ENCODE results near the gene PDE5A.
A peak's percentile ranks its signal among the peaks of the same experiment; 100 is the strongest.

PDE5A gene

GRCh38 chr4:119587796-119588195, 40.8 kb downstream of the PDE5A start:
- peaks cover 1% of the 10 kb centered on the region for H3K27me3 Mint-ChIP-seq
- no peak for ATAC-seq (ENCODE audit: low read depth)
- H3K27ac Mint-ChIP-seq: no peak overlapping the region
- DNase-seq (ENCODE audit: low spot score in 2 of 2): no peak
- no peak overlapping the region for H3K4me3 Mint-ChIP-seq
- H3K36me3 Mint-ChIP-seq: no peaks in the 10 kb centered on the region
- H3K9me3 Mint-ChIP-seq: no peaks in the 10 kb centered on the region
- H3K4me1 Mint-ChIP-seq: no peaks in the 10 kb centered on the region

GRCh38 chr4:119585771-119586170, 42.8 kb downstream of the PDE5A start:
- H3K27ac Mint-ChIP-seq: no peak overlapping the region
- DNase-seq (ENCODE audit: low spot score in 2 of 2) (no peak), ATAC-seq (ENCODE audit: low read depth) (no peak)
- no peaks in the 10 kb centered on the region for H3K9me3 Mint-ChIP-seq
- no peaks in the 10 kb centered on the region for H3K4me1 Mint-ChIP-seq
- no peaks in the 10 kb centered on the region for H3K36me3 Mint-ChIP-seq
- H3K4me3 Mint-ChIP-seq: no peak overlapping the region
- H3K27me3 Mint-ChIP-seq: no peaks in the 10 kb centered on the region

GRCh38 chr4:119581190-119581873, 47.3 kb downstream of the PDE5A start:
- DNase-seq (ENCODE audit: low spot score in 2 of 2): no peak
- Mint-ChIP-seq H3K9me3 (peaks cover 5% of the 10 kb centered on the region), H3K4me1 (no peaks in the 10 kb centered on the region), H3K27ac (no peak overlapping the region), H3K4me3 (no peak overlapping the region), H3K27me3 (no peaks in the 10 kb centered on the region), H3K36me3 (no peaks in the 10 kb centered on the region)
- no peak for ATAC-seq (ENCODE audit: low read depth)

- H3K36me3 Mint-ChIP-seq: no peaks in the 10 kb centered on the region
- ATAC-seq (ENCODE audit: low read depth) (no peak), DNase-seq (ENCODE audit: low spot score in 2 of 2) (no peak)
- no peaks in the 10 kb centered on the region for H3K4me1 Mint-ChIP-seq
- no peak overlapping the region for H3K4me3 Mint-ChIP-seq
- no peaks in the 10 kb centered on the region for H3K27me3 Mint-ChIP-seq
- peaks cover 5% of the 10 kb centered on the region for H3K9me3 Mint-ChIP-seq
- no peak overlapping the region for H3K27ac Mint-ChIP-seq
These were observed 48.3 kb downstream of the PDE5A start for GRCh38 chr4:119580293-119580692.

GRCh38 chr4:119579823-119580222, 48.8 kb downstream of the PDE5A start:
- H3K27ac Mint-ChIP-seq: no peak overlapping the region
- H3K27me3 Mint-ChIP-seq: peaks cover under 1% of the 10 kb centered on the region
- DNase-seq (ENCODE audit: low spot score in 2 of 2): no peak
- no peak overlapping the region for H3K4me3 Mint-ChIP-seq
- H3K4me1 Mint-ChIP-seq: no peaks in the 10 kb centered on the region
- peaks cover 3% of the 10 kb centered on the region for H3K36me3 Mint-ChIP-seq
- no peak for ATAC-seq (ENCODE audit: low read depth)
- H3K9me3 Mint-ChIP-seq: peaks cover 6% of the 10 kb centered on the region

- H3K4me3 Mint-ChIP-seq: no peak overlapping the region
- no peak for DNase-seq (ENCODE audit: low spot score in 2 of 2)
These were observed 58.2 kb downstream of the PDE5A start for GRCh38 chr4:119570401-119570800.

GRCh38 chr4:119564106-119564505, 64.5 kb downstream of the PDE5A start:
- Mint-ChIP-seq H3K27ac (no peak overlapping the region), H3K4me3 (no peak overlapping the region), H3K4me1 (no peaks in the 10 kb centered on the region), H3K36me3 (peaks cover 12% of the 10 kb centered on the region), H3K27me3 (no peaks in the 10 kb centered on the region), H3K9me3 (peaks cover 12% of the 10 kb centered on the region)
- ATAC-seq (ENCODE audit: low read depth) (no peak), DNase-seq (ENCODE audit: low spot score in 2 of 2) (no peak)

More at GRCh38 chr4:119570401-119570800, 58.2 kb downstream of the PDE5A start:
- peaks cover 6% of the 10 kb centered on the region for H3K9me3 Mint-ChIP-seq
- H3K36me3 Mint-ChIP-seq: peaks cover 6% of the 10 kb centered on the region
- no peaks in the 10 kb centered on the region for H3K4me1 Mint-ChIP-seq
- no peak overlapping the region for H3K27ac Mint-ChIP-seq
- H3K27me3 Mint-ChIP-seq: peaks cover 6% of the 10 kb centered on the region
- ATAC-seq (ENCODE audit: low read depth): no peak

- no peak overlapping the region for H3K4me3 Mint-ChIP-seq
- H3K9me3 Mint-ChIP-seq: peaks cover 5% of the 10 kb centered on the region
- H3K27me3 Mint-ChIP-seq: no peaks in the 10 kb centered on the region
- DNase-seq (ENCODE audit: low spot score in 2 of 2) (no peak), ATAC-seq (ENCODE audit: low read depth) (no peak)
- H3K27ac Mint-ChIP-seq: no peak overlapping the region
- H3K4me1 Mint-ChIP-seq: no peaks in the 10 kb centered on the region
- H3K36me3 Mint-ChIP-seq: peaks cover 7% of the 10 kb centered on the region
These were observed 69.5 kb downstream of the PDE5A start for GRCh38 chr4:119559044-119559647.

- ATAC-seq (ENCODE audit: low read depth): no peak
- H3K27me3 Mint-ChIP-seq: no peaks in the 10 kb centered on the region
- no peaks in the 10 kb centered on the region for H3K9me3 Mint-ChIP-seq
- no peak for DNase-seq (ENCODE audit: low spot score in 2 of 2)
- no peak overlapping the region for H3K27ac Mint-ChIP-seq
- no peaks in the 10 kb centered on the region for H3K4me1 Mint-ChIP-seq
- H3K36me3 Mint-ChIP-seq: peaks cover 8% of the 10 kb centered on the region
- no peak overlapping the region for H3K4me3 Mint-ChIP-seq
These were observed 77.6 kb downstream of the PDE5A start for GRCh38 chr4:119550857-119551532.

GRCh38 chr4:119549639-119550038, 79.0 kb downstream of the PDE5A start:
- Mint-ChIP-seq H3K4me3 (no peak overlapping the region), H3K36me3 (peaks cover 8% of the 10 kb centered on the region), H3K4me1 (no peaks in the 10 kb centered on the region), H3K27me3 (no peaks in the 10 kb centered on the region), H3K9me3 (no peaks in the 10 kb centered on the region), H3K27ac (no peak overlapping the region)
- no peak for ATAC-seq (ENCODE audit: low read depth)
- DNase-seq (ENCODE audit: low spot score in 2 of 2): no peak

- Mint-ChIP-seq H3K36me3 (peaks cover 2% of the 10 kb centered on the region), H3K4me3 (no peak overlapping the region), H3K4me1 (no peaks in the 10 kb centered on the region), H3K27me3 (no peaks in the 10 kb centered on the region), H3K27ac (no peak overlapping the region), H3K9me3 (no peaks in the 10 kb centered on the region)
- no peak for DNase-seq (ENCODE audit: low spot score in 2 of 2)
- ATAC-seq (ENCODE audit: low read depth): no peak
These were observed 84.8 kb downstream of the PDE5A start for GRCh38 chr4:119543779-119544178.

GRCh38 chr4:119543187-119543586, 85.4 kb downstream of the PDE5A start:
- H3K4me3 Mint-ChIP-seq: no peak overlapping the region
- ATAC-seq (ENCODE audit: low read depth) (no peak), DNase-seq (ENCODE audit: low spot score in 2 of 2) (no peak)
- H3K4me1 Mint-ChIP-seq: no peaks in the 10 kb centered on the region
- H3K9me3 Mint-ChIP-seq: no peaks in the 10 kb centered on the region
- H3K36me3 Mint-ChIP-seq: peaks cover 2% of the 10 kb centered on the region
- no peaks in the 10 kb centered on the region for H3K27me3 Mint-ChIP-seq
- no peak overlapping the region for H3K27ac Mint-ChIP-seq

GRCh38 chr4:119540249-119540648, 88.4 kb downstream of the PDE5A start:
- H3K27ac Mint-ChIP-seq: no peak overlapping the region
- H3K27me3 Mint-ChIP-seq: no peaks in the 10 kb centered on the region
- no peaks in the 10 kb centered on the region for H3K9me3 Mint-ChIP-seq
- peaks cover 8% of the 10 kb centered on the region for H3K4me1 Mint-ChIP-seq
- ATAC-seq (ENCODE audit: low read depth) (no peak), DNase-seq (ENCODE audit: low spot score in 2 of 2) (no peak)
- H3K36me3 Mint-ChIP-seq: no peaks in the 10 kb centered on the region
- H3K4me3 Mint-ChIP-seq: no peak overlapping the region

- peak overlapping the region; percentile 79 for H3K27ac Mint-ChIP-seq
- no peaks in the 10 kb centered on the region for H3K27me3 Mint-ChIP-seq
- peak overlapping the region; percentile 83 for H3K4me3 Mint-ChIP-seq
- peaks cover 8% of the 10 kb centered on the region for H3K36me3 Mint-ChIP-seq
- H3K4me1 Mint-ChIP-seq: peaks cover 8% of the 10 kb centered on the region
- DNase-seq (ENCODE audit: low spot score in 2 of 2): no peak
- ATAC-seq (ENCODE audit: low read depth): peak; percentile 81
- no peaks in the 10 kb centered on the region for H3K9me3 Mint-ChIP-seq
These were observed 91.0 kb downstream of the PDE5A start for GRCh38 chr4:119537586-119537985.

Data from memory B cell (primary cell).